NCI-H524 (cell line): ENCODE measurements around the gene ERICH6.
A peak's percentile ranks its signal among the peaks of the same experiment; 100 is the strongest.

Source experiments
- DNase-seq, 2 experiments: peaks; one replicate each; lab custom pipeline; 2025; lab: John Stamatoyannopoulos, UW

ERICH6 gene

DNA sequence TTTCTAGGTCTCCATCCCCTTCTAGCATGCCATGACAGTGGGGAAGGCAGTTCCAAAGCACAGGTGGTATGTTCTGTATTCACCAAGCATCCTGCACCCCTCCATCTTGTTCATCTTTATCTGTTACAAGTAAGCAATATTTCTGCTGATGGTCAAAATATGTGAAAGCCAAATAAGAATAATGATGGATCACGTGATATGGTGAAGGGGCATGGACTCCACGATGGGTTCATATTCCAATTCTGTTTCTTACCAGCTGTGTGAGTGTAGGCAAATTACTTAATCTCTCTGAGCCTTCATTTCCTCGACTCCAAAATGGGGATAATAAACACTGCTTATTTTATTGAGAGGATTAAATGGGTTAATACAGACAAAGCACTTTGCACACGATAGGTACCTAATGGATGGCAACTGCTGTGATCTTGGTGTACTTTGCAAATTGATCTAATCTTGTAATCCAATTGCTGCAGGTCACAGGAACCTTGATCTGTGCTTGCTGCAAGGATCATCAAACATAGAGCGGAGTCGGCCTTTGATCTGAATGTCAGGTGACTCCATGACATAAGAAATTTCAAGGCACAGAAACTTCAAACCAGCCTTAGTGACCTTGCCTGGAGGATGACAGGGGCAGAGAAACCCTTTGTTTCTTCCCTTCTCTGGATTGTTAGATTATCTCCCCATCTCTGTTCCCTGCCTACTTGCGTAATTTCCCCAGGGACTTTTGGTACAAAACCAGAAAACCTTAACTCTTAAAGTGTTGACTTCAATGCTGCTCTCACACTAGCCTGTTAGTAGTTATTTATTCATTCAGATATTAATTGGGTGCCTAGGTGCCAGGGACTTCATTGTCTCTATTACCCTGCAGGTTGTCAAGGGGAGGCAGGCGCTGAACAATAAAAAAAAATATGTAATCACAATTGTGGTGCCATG lies 33.4 kb upstream of the ERICH6 start:
- peak in 1 of 2 experiments; percentile 18 for DNase-seq

- DNase-seq, result no peak
These were observed 32.6 kb upstream of the ERICH6 start for GRCh38 chr3:150736316-150736719.

DNA sequence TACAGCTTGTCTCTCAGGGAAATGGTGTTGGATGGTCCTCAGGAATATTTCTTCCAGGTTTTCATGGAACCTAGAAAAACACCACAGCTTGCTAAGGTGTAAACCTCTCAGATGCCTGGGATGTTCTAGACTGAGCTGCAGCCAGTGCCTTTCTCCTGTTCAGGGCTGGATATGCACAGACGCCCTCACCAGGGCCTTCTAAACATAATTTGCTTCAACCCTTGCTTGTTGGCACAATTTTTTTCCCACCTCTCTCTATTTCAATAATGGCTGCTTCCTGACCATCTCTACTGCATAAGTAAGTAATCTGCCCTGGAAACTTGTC lies 31.0 kb upstream of the ERICH6 start:
- no peak for DNase-seq

DNA sequence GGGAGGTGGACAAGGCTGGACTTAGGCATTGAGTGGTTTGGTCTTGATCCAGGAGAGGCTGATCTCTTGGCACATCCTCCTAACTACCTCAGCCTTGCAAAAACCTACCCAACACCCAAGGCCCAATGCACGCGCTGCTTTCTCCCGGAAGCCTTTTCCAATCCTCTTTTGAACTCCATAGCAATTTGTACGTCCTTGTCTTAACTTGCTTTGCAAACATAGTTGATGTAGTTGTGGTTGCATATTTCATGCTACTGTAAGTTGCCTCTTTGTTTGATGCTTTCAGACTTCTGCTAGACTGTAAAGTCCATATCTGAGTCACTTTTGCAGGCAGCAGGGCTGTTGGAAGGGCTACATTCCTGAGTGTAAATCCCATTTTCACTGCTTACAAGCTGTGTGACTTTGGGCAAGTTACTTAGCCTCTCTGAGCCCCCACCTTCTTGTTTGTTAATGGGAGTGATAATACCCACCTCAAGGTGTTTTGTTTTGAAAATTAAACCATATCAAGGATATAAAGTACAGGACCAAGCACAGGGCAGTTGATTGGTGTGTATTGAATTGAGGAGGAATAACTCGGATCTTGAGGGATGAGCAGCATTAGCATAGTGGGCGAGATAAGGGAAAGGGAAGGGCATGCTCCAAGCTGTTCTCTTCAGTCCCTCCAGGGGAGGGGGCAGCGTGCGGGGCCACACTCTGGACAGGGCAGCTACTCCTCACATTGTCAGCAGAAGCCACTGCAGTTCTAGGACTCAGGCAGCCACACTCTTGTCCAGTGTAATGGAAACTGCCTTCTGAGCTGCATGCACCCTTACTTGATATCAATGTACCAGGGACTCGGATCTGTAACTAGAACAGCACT lies 30.4 kb upstream of the ERICH6 start:
- DNase-seq, result no peak

DNA sequence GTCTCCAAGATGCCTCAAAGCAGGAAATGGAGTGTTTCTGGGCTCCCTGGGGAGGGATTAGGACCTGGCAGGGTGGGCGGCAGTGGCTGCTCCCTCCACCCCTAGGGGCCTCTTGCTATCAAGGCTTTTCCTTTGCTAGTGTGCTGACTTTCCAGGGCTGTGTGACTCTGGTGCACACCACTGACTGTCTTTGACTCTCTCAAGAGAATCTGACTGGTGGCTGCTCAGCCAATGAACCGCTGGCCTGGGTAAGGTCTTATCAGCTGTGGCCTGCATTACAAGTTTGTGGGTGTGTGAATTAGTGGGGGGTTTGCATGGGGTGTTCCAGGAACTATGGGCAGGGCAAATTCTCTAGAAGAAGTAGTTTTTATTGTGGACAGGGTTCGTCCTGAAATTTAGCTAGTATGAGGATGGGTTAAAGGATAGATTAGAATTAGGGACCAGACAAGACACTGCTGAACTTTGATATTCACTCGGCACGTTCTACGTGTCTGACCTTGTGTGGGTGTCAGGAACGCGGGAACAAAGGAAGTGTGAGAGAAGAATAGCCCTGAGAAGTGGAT lies 29.7 kb upstream of the ERICH6 start:
- DNase-seq, result peak in 1 of 2 experiments; percentile 46

DNA sequence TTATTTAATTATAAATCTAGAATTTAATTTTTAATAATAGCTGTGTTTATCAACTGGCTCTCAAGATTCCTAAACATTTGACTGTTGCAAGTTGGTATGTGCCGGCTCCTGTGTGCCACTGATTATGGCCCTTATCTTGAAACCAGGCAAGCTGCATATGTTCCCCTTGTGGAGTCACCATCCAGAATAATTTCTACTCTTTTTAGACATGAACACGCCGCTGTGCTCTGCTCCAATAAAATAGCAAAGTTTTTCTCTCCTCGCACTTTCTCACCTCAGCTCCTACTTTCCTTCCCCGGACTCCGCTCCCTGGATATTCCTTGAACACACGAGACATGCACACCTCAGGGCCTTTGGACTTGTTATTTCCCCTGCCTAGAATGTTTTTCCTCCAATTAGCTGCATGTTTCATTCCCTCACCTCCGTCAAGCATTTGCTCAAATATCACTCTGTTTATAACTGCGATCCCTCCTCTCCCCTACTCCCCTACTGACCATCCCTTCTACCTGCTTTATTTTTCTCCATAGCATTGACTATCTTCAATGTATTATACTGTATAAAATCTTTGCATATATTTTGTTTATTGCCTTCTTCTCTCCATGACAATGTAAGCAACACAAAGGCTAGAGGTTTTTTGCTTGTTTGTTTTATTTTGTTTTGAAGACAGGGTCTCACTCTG lies 26.1 kb upstream of the ERICH6 start:
- DNase-seq, result no peak

DNA sequence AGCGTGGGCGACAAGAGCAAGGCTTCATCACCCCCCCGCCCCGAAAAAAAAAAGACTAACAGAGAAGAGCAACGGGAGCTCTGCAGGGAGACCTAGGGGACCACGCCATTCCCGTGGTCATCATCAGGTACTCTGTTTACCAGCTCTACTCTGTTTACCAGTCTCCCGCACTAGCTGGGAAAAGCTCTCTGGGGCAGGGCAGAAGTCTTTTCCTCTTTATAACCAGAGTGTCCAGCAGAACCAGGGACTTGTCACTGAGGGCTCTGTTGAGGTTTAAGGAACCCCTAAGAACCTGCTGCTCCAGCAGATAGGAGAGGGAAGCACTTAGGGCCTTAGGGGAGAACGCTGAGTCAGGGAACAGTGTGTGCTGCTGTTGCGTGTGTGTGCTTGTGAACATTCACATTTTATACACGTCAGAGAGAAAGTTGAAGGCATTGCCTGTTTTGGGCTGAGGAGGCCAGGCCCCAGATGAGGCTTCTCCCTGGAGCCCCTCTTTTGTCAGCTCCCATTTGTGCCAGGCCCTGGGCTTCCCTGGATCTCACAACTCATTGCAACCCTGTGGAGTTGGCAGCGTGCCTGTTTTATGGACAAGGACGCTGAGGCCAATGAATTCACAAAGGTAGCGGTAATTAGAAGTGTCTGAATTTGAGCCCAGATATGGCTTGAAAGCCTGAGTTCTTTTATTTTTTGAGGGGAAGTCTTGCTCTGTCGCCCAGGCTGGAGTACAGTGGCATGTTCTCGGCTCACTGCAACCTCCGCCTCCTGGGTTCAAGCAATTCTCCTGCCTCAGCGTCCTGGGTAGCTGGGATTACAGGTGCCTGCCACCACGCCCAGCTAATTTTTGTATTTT lies 24.2 kb upstream of the ERICH6 start:
- DNase-seq, result no peak

DNA sequence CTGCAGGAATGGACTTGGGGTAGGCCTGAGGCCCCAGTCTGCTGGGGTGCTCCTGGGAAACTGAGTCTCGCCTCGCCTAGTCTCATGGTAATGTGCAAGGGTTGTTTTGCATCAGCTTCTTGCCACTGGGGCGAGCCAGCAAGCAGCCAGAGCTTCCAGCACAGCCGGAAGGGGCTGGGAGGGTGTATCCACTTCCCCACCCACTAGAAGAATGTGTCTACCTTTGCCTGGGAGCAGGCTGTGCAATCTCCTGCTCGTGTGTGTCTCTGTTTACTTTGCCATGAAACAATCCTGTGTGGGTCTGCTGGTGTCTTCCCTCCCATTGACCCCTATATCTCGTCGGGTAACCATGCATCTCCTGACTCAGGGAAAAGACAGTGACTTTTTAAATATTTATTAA lies 21.8 kb upstream of the ERICH6 start:
- DNase-seq, result no peak

DNA sequence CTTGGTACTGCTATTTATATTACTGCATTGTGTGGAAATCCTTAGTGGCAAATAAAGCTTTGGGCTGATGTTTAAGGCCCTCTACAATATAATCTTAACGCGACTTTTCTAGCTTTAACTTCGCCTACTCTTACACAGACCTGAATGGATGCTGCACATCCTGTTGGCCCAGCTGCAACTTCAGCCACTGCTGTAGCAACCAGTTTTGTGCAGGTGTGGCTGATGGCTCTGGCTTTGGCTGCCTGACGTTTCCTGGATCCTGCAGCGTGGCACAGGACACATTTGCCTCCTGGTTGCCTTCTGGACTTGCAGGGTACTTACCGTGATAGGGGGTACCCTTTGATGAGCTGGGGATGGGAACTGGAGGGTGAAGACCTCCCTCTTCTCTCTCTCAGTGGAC lies 20.2 kb upstream of the ERICH6 start:
- DNase-seq, result no peak

DNA sequence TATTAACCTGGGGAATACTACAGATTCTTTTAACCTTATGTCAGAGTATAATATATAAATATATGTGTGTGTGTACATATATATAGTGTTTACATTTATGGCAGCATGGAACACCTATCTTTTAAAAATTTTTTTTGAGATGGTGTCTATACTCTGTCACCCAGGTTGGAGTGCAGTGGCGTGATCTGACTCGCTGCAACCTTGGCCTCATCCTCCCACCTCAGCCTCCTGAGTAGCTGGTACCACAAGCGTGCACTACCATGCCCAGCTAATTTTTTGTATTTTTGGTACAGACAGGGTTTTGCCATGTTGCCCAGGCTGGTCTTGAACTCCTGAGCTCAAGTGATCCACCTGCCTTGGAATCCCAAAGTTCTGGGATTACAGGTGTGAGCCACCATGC lies 18.5 kb upstream of the ERICH6 start:
- no peak for DNase-seq

DNA sequence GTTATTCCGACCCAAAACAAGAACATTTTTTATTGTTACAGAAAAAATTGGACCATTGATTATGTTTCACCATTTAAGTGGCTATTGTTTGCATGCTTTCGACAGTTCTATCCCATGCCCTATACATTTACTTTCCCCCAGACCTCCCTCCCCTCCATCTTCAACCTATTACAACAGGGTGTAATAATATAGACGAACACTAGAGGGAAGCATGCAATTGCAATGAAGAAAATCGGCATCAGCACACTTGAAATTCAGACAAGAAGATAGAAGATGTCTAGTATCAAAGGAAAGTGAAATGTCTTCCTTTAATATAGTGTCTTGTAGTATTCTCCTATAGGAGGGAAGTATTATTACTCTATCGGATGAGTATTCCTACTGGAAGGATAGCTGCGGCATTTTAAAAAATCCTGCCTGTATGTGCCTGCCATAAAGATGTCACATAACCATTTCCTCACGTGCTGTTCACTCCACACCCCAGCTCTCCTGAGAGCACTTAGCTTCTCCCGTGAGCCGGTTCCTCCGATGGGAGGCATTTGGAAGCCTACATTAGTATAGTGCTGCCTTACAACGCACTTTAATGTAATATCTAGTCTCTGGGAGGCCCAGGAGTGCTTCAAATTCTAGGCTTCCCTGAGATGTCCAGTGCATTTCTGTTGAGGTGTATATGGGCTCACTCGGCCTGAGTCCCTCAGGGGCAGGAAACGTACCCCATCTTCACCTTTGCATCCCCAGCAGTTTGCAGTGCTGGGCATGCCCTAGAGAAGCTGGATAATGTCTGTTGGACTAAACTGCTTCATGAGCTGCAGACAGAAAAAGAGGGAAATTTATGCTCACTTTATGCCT lies 17.8 kb upstream of the ERICH6 start:
- DNase-seq, result peak; percentile 40 to 82

DNA sequence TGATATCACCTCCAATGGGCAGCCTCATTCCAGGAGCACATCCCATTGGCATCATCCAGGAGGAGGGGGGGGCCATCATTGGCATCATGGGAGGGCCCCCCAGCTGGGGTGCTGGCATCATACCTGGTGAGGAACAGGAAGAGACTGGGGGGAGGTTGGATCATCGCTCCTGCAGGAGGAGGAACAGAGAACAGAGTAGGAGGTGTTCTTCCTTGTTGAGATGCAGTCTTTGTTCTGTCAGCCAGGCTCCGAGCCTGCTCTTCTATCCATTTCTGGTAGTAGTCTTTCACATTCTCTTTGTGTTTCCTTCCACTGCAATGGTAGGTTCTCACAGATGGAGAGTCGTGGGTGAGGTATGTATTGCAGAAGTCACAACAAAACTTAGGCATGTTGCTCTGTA lies 16.7 kb upstream of the ERICH6 start:
- no peak for DNase-seq

GRCh38 chr3:150710097-150710496 lies 6.4 kb upstream of the ERICH6 start:
- no peak for DNase-seq

- peak in 1 of 2 experiments; percentile 71 for DNase-seq
These were observed 393 bp downstream of the ERICH6 start for GRCh38 chr3:150703299-150703755.

- no peak for DNase-seq
These were observed 4.6 kb downstream of the ERICH6 start for GRCh38 chr3:150699068-150699639.

- no peak for DNase-seq
These were observed 6.1 kb downstream of the ERICH6 start for GRCh38 chr3:150697646-150698045.

DNA sequence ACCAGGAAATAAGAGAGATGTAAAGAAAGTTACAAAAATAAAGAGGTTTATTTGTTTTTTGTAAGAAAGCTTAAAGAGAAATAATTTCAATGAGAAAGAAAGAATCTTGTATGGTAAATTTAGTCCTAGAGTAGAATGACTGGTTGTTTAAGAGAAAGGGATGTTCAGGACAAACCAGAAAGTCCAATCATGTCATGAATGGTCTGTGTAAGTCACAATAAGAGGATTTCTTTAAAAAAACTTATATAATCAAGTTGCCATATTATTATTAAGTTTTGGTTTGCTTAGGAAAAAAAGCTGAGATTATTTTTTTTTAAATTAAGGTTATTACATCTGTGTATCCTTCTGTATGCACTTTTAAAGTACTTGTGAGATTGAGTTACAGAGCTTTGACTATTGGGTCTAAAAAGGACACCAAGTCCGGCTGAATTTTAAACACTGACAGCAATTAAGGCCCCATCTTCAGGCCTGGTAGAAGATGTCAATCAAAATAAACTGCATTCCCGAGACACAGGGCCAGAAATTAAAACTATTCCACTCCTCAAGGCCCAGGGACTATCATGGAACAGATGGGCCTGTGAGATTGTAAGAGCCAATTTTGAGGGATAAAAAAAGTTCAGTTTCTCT lies 12.2 kb downstream of the ERICH6 start:
- no peak for DNase-seq

- DNase-seq, result no peak
These were observed 16.1 kb downstream of the ERICH6 start for GRCh38 chr3:150687613-150688012.

- no peak for DNase-seq
These were observed 20.9 kb downstream of the ERICH6 start for GRCh38 chr3:150682824-150683223.
